K562 (cell line): Measurements from ENCODE around the gene DGCR2. TPM values are rescaled to one million over a fixed set of nuclear protein-coding genes. Genes with fewer than 3 reads are reported as not detected.

ENCODE experiments used
- ATAC-seq: fragments of 200-7000 bp; cut with Tn5 transposase; 3 replicates; pipeline ENCODE4 v1.9.1; 2020; ENCODE audit warnings: moderate library complexity
- BruUV-seq: library from RNA; stranded (reverse); fragments of 400-500 nt; replicated peaks from 2 replicates; lab custom pipeline; 2021; lab: Mats Ljungman, UMichigan
- CTCF ChIA-PET: fragments of 300-600 bp; formaldehyde crosslinking; extraction: SDS; loops from one replicate; lab custom pipeline; 2021; ENCODE audit warnings: low intra/inter-chr PET ratio; lab: Yijun Ruan, JAX
- POLR2A ChIA-PET: fragments of 300-600, 350-650 bp; sonication (Branson Sonifier 250); formaldehyde crosslinking; extraction: SDS; loops from one replicate; lab custom pipeline; 2021; ENCODE audit warnings: antibody characterized with exemption, inconsistent platforms; lab: Yijun Ruan, JAX
- DNase-seq, 4 experiments: peaks; one replicate each; pipeline versions ENCODE4 v3.0.0 to v3.0.0-alpha.2; 2011 to 2018; ENCODE audit warnings: low spot score in 3 of 4, mixed read lengths in 3 of 4; ENCODE audit errors: extremely low read depth in 1 of 4
- FAIRE-seq: peaks from 2 replicates; lab custom pipeline; 2011; peaks lifted over from hg19 to GRCh38; lab: Jason Lieb, UNC
- H2AFZ ChIP-seq: 2 replicates; pipeline ENCODE4 v1.6.0; 2011; ENCODE audit warnings: low read depth, low read length, control low read depth, inconsistent platforms
- H3K27ac ChIP-seq: fragments of 200-600 bp; 3 replicates; pipeline ENCODE4 v1.8.0; 2011; ENCODE audit warnings: low read depth, mild to moderate bottlenecking, control low read depth, inconsistent platforms, low read length, moderate library complexity, mixed read lengths; ENCODE audit errors: extremely low read depth
- H3K27me3 ChIP-seq, 2 experiments: fragments of 300-600 bp in 1 of 2; 2 replicates in 1 of 2; 3 replicates in 1 of 2; pipeline versions ENCODE4 v1.6.0 to v1.8.0; 2011; ENCODE audit warnings: inconsistent platforms in 2 of 2, low read length in 2 of 2, mild to moderate bottlenecking in 1 of 2, mixed read lengths in 1 of 2, moderate library complexity in 1 of 2; ENCODE audit not compliant: control insufficient read depth in 2 of 2, insufficient read depth in 2 of 2
- H3K36me3 ChIP-seq: fragments of 300-600 bp; 3 replicates; pipeline ENCODE4 v1.8.0; 2011; ENCODE audit warnings: mild to moderate bottlenecking, low read length, inconsistent platforms; ENCODE audit not compliant: control insufficient read depth, insufficient read depth
- H3K4me1 ChIP-seq, 2 experiments: fragments of 200-600 bp in 1 of 2; replicated peaks in 1 of 2; 2 replicates in 1 of 2; 3 replicates in 1 of 2; pipeline versions ENCODE4 v1.5.1 to v1.8.0; 2011; ENCODE audit warnings: inconsistent platforms in 2 of 2, low read length in 2 of 2, mild to moderate bottlenecking in 1 of 2, mixed read lengths in 1 of 2, moderate library complexity in 1 of 2; ENCODE audit not compliant: control insufficient read depth in 2 of 2, insufficient read depth in 2 of 2
- H3K4me2 ChIP-seq: 2 replicates; pipeline ENCODE4 v1.6.1; 2011; ENCODE audit warnings: low read length, control low read depth, inconsistent platforms, mixed read lengths; ENCODE audit not compliant: insufficient read depth
- H3K4me3 ChIP-seq: fragments of 200-600 bp; sonication (generic), shearing (Covaris generic); 2 replicates; pipeline ENCODE4 v1.5.1; 2016; ENCODE audit warnings: control low read depth, inconsistent platforms
- H3K79me2 ChIP-seq: fragments of 200-600 bp; 3 replicates; pipeline ENCODE4 v1.8.0; 2011; ENCODE audit warnings: low read length, inconsistent platforms; ENCODE audit not compliant: control insufficient read depth, insufficient read depth
- H3K9ac ChIP-seq, 2 experiments: 2 replicates each; pipeline versions ENCODE4 v1.6.0 to v1.6.1; 2011; ENCODE audit warnings: low read depth in 2 of 2, low read length in 2 of 2, control low read depth in 1 of 2, inconsistent platforms in 1 of 2, mild to moderate bottlenecking in 1 of 2, mixed read lengths in 1 of 2; ENCODE audit not compliant: insufficient read depth in 1 of 2
- H3K9me1 ChIP-seq: one replicate; pipeline ENCODE4 v1.6.0; 2011; ENCODE audit warnings: inconsistent platforms, mild to moderate bottlenecking, low read length, moderate library complexity; ENCODE audit not compliant: control insufficient read depth, insufficient read depth
- H3K9me3 ChIP-seq: replicated peaks from 2 replicates; pipeline ENCODE4 v1.5.1; 2011; ENCODE audit warnings: low read depth, low read length, inconsistent platforms; ENCODE audit not compliant: control insufficient read depth, insufficient read depth
- H4K20me1 ChIP-seq: replicated peaks from 2 replicates; pipeline ENCODE4 v1.6.1; 2011; ENCODE audit warnings: low read length, inconsistent platforms, mixed read lengths; ENCODE audit not compliant: control insufficient read depth, insufficient read depth
- HINFP ChIP-seq: fragments of 450-650 bp; conservative IDR thresholded peaks from 2 replicates; pipeline ENCODE4 v1.6.1; 2016; ENCODE audit warnings: missing genetic modification characterization, low read depth, mild to moderate bottlenecking, control low read depth, missing compliant biosample characterization
- MAZ ChIP-seq, 2 experiments: fragments of 450-650 bp in 1 of 2; sonication (generic) in 1 of 2; formaldehyde crosslinking; IDR thresholded peaks in 1 of 2; conservative IDR thresholded peaks in 1 of 2; 2 replicates each; pipeline versions ENCODE4 v1.4.0 to v1.5.0; 2020; ENCODE audit warnings: mild to moderate bottlenecking in 1 of 2, missing genetic modification reagents in 1 of 2
- PHF21A ChIP-seq: fragments of 450-650 bp; IDR thresholded peaks from 2 replicates; pipeline ENCODE4 v1.6.1; 2017; ENCODE audit warnings: low read depth, borderline replicate concordance
- TGIF2 ChIP-seq: sonication (generic); formaldehyde crosslinking; IDR thresholded peaks from 2 replicates; pipeline ENCODE4 v1.8.1; 2022; ENCODE audit warnings: mild to moderate bottlenecking, missing genetic modification reagents, moderate library complexity
- ZBTB40 ChIP-seq, 2 experiments: fragments of 450-650 bp in 1 of 2; sonication (generic) in 1 of 2; formaldehyde crosslinking in 1 of 2; IDR thresholded peaks; 2 replicates each; pipeline versions ENCODE4 v1.7.1 to v1.9.0; 2016 to 2022; ENCODE audit warnings: inconsistent platforms in 1 of 2, mild to moderate bottlenecking in 1 of 2, missing genetic modification reagents in 1 of 2
- WGBS: fragments of 100-300 bp; shearing (Covaris generic); methylation state at CpG from one replicate; pipeline ENCODE4 v1.1.6; 2016; ENCODE audit warnings: low coverage, mixed read lengths; ENCODE audit not compliant: insufficient coverage; ENCODE audit errors: missing lambda C conversion rate; 5-methylcytosine and 5-hydroxymethylcytosine counted together
- in situ Hi-C: fragments of 300-500 bp; cut with MboI; formaldehyde crosslinking; loops from 4 replicates; pipeline ENCODE4 v1.15.0; 2018; ENCODE audit warnings: inconsistent platforms, mixed read lengths
- intact Hi-C: fragments of 100-400 bp; cut with micrococcal nuclease; formaldehyde crosslinking; loops from 2 replicates; pipeline ENCODE4 v1.14.2; 2022
- polyA plus RNA-seq, 8 experiments: library from polyadenylated mRNA; depleted of rRNA in 4 of 8; stranded (reverse) in 5 of 8; unstranded in 3 of 8; fragments of >200 nt; fragmentation: Nextera tagmentation in 2 of 8; fragmentation: Illumina TruSeq in 1 of 8; extraction: Ambion mirVana in 2 of 8; extraction: Trizol in 1 of 8; gene quantifications; 2 replicates each; pipeline versions ENCODE4 v1.2.1 to v1.2.3, GENCODE V29; 2011 to 2014; ENCODE audit warnings: inconsistent platforms in 1 of 8, missing spikeins in 1 of 8
- total RNA-seq, 7 experiments: library from RNA; depleted of rRNA in 6 of 7; stranded (reverse); fragments of >200 nt in 6 of 7; fragmentation: Illumina TruSeq in 2 of 7; extraction: Trizol in 2 of 7; gene quantifications; 2 replicates each; pipeline versions ENCODE4 v1.2.1 to v1.2.3, GENCODE V29; 2011 to 2021; ENCODE audit warnings: low replicate concordance in 1 of 7

Gene DGCR2
- total and polyA plus RNA-seq, 9 of the 15 experiments (the other 6 are each of a cell fraction or from before 2014, with no cell fraction given): 0.69 to 101 (median 56.4) TPM

- Histone ChIP-seq H3K4me2 (no peak overlapping the region), H3K27me3 (no peaks in the 10 kb centered on the region), H3K4me1 (peaks cover 0 to 3% of the 10 kb centered on the region in 2 experiments; a peak in 2 of 5 replicates), H3K4me3 (no peak overlapping the region), H3K79me2 (0 out of 3 replicates have a peak, but pooled peaks cover 3% of the 10 kb centered on the region), H3K9me1 (no peaks in the 10 kb centered on the region), H3K27ac (no peak overlapping the region), H2AFZ (no peak overlapping the region), H3K9me3 (no peaks in the 10 kb centered on the region), H3K9ac (no peak overlapping the region), H4K20me1 (peaks cover 6% of the 10 kb centered on the region), H3K36me3 (peaks cover 41% of the 10 kb centered on the region)
- FAIRE-seq (no peak), ATAC-seq (no peak), DNase-seq (no peak)
- BruUV-seq: no TSS peak
- 75% methylated on average over 3 of the region's 3 CpGs for WGBS
- ChIA-PET POLR2A (interaction anchor here (0.8 to 3.3 kb wide), 6 partner anchors 10 to 34 kb away, joined by 3 to 18 read pairs (median 4); no protein-coding TSS in a partner anchor), CTCF (no interaction called here)
- in situ Hi-C loops: no loop called here
- intact Hi-C loops: no loop called here
- TF ChIP-seq ZBTB40 (IDR thresholded peaks at IDR 0.05): no peak
- peak; percentile 34; the same call in 1 of the 2 replicates for TF ChIP-seq ZBTB40 (CRISPR knock-in tag; IDR thresholded peaks at IDR 0.05)
- no peak for TF ChIP-seq MAZ (CRISPR knock-in tag; conservative IDR thresholded peaks at IDR 0.05 in 1 of 2, IDR thresholded peaks at IDR 0.05 in 1 of 2)
- no peak for TF ChIP-seq HINFP (tag)
- 0 out of 2 replicates have a peak, but pooled peaks have one; percentile 24 for TF ChIP-seq TGIF2 (CRISPR knock-in tag)
- no peak for TF ChIP-seq PHF21A
These were observed 41.4 kb downstream of the DGCR2 start for GRCh38 chr22:19080853-19081252.
